HFF-Myc (cell line): Measurements from ENCODE around the gene TNKS1BP1.
A peak's percentile ranks its signal among the peaks of the same experiment; 100 is the strongest.

Source experiments
- DNase-seq: peaks from one replicate; pipeline ENCODE4 v3.0.0-alpha.2; 2011; ENCODE audit warnings: low read depth; ENCODE audit errors: extremely low read depth
- H3K4me3 ChIP-seq: replicated peaks from 2 replicates; pipeline ENCODE4 v1.5.1; 2011; ENCODE audit warnings: low read depth, mild to moderate bottlenecking, control low read depth, low read length
- TF ChIP-seq, protein P1 (sequence below): IDR thresholded peaks from 2 replicates; pipeline ENCODE4 v1.5.1; 2012; ENCODE audit warnings: mild to moderate bottlenecking, low read depth, low read length, control low read depth; ENCODE audit errors: missing control alignments

Gene TNKS1BP1

DNA sequence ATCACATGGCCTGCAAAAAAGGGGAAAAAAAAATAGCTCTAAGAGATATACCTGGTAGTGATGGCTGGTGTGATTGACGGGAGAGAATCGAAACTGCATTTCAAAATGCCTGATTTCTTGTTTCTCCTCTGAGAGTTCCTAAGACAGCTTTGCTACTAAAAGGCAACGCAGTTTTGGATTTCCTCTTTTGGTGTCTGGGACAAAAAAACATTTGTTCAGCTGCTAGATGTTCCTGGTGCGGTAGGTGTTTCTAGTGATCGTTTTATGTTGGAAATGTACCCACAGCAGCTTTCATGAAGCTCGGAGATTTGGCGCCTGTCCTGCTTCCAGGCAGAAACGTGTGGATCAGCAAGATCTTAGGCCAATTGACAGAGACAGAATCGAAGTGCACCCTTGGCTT, 31.5 kb upstream of the TNKS1BP1 start:
- TF ChIP-seq, protein P1, sequence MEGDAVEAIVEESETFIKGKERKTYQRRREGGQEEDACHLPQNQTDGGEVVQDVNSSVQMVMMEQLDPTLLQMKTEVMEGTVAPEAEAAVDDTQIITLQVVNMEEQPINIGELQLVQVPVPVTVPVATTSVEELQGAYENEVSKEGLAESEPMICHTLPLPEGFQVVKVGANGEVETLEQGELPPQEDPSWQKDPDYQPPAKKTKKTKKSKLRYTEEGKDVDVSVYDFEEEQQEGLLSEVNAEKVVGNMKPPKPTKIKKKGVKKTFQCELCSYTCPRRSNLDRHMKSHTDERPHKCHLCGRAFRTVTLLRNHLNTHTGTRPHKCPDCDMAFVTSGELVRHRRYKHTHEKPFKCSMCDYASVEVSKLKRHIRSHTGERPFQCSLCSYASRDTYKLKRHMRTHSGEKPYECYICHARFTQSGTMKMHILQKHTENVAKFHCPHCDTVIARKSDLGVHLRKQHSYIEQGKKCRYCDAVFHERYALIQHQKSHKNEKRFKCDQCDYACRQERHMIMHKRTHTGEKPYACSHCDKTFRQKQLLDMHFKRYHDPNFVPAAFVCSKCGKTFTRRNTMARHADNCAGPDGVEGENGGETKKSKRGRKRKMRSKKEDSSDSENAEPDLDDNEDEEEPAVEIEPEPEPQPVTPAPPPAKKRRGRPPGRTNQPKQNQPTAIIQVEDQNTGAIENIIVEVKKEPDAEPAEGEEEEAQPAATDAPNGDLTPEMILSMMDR = no peak
- H3K4me3 ChIP-seq = no peak overlapping the region
- DNase-seq = no peak

DNA sequence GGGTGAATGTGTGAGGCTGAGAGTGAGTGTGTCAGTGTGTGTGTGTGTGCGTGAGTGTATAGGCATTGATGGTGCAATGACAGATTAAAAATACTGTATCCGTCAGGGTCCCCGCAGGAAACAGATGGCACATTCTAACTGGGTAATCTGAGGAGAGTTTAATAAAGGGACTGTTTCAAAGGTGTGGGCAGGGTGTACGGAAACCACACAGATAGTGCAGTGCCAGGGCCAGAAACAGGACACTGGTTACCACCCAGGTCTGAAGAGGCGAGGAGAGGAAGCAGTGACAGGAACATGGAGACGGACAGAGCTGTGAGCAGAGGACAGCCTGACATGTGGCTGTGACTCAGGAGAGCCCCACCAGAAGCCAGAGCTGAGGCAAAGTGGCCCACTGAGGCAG, 29.9 kb upstream of the TNKS1BP1 start:
- no peak overlapping the region for H3K4me3 ChIP-seq
- no peak for DNase-seq
- TF ChIP-seq, protein P1 = no peak

DNA sequence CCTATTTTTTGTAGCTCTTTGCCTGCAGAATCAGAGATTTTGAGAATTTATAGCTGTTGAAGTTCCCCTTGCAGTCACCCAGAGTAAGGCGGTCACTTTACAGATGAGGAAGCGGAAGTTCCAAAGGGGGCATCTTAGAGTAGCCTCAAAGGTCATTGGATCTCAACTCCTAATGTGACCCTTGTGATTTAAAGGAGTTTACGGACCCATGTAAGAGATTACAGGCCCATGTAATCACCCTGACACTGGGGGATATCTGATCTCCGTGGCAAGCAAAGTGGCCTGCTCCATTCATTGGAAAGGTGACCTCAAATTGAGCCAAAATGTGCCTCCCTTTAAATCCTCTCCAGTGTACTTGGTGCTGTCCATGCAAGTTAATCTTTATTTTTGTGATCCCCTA, 29.1 kb upstream of the TNKS1BP1 start:
- DNase-seq = no peak
- TF ChIP-seq, protein P1 = no peak
- H3K4me3 ChIP-seq = no peak overlapping the region

DNA sequence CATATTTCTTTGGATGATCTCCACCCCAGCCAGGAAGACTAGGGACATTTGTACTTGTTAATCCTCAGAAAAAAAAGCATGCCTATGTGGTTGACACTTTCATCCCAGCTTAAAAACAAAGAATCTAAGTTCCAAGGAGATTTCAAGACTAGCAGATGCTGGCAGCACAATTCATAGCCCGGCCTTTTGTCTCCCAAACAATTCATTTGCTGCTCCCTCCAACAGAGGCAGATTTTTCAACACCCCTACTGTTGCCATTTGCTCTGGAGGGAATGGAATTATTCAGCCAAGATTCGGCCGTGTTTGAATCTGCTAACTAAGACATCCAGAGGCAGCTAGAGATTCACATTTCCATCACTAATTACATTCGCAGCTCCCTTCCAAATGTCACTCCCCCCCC, 28.7 kb upstream of the TNKS1BP1 start:
- TF ChIP-seq, protein P1 = no peak

DNA sequence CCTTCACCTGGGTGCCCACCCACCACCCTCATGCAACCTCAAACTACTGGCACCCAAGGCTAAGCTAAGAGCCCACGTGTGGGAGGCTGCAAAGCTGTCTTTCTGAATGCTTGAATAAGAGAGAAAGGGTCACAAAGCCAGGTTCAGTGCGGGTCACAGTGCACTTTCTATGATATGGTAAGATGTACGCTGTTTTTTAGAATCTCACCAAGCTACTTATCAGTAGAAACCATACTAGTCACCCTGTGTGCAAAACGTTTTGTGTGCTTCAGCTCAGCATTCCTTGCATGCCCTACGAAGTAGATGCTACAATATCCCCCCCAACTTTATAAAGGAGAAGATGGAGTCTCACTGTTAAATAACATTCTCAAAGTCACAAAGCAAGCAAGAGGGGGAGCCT, 28.3 kb upstream of the TNKS1BP1 start:
- TF ChIP-seq, protein P1 = no peak
- no peak for DNase-seq
- no peak overlapping the region for H3K4me3 ChIP-seq

More for the DNA sequence above, 28.7 kb upstream of the TNKS1BP1 start:
- no peak overlapping the region for H3K4me3 ChIP-seq
- no peak for DNase-seq

DNA sequence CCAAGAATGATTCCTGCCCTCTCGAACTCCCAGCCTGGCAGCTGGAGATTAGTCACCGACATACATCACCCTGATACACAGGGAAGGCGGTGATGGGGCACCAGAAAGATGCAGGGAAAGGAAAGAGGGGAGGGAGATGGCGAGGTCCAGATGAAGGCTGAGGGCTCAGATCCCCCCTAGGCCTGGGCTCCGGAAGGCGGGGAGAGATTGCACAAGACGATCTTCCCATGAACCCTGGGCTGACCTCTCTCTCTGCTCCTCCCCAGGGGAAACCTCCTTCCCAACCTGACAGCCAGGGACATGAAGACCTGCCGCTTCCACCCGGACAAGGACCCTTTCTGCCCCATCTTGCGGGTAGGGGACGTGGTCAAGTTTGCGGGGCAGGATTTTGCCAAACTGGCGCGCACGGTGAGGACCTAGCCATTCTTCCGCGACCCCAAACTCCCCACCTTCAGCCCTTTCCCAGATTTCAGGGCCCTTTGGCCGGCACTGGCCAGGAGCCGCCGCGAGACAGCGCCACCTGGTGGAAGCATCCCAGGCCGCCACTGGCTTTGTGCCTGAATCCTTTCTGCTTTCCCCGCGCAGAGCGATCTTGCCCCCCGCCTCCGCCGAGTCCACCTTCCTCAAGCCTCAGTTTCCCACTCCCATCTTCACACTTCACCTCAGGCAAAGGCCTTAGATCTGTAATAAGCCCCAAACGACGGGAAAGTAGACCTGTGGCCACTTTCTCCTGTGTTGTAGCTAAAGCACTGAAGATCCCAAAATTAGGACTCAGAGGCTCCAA, 24.9 kb upstream of the TNKS1BP1 start:
- no peak for DNase-seq
- TF ChIP-seq, protein P1 = peak; percentile 91
- H3K4me3 ChIP-seq = no peak overlapping the region

DNA sequence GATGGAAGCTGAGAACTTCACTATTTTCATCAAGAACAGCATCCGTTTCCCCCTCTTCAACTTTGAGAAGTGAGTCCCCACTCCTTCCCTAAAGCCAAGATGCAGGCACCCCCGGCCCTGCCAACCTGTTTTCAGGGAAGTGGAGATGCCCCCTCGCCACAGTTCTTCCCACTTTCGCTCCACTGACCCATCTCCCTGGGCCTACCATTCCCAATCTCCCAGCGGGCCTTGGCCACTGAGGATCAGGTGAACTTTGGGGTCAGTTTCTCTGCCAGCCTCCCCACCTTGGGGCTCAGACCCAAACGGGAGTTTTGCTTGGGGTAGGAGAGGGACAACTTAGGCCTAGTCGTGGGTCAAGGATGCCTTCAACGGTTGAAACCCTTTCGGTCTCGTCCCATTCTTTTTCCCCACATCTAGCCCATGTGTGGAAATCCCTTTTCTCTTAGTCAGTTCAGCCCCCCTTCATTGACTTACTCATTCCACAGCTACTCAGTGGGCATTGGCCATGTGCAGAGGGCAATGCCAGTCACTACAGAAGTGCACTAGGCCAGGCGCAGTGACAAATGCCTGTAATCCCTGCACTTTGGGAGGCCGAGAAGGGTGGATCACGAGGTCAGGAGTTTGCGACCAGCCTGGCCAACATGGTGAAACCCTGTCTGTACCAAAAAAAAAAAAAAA, 24.0 kb upstream of the TNKS1BP1 start:
- no peak overlapping the region for H3K4me3 ChIP-seq
- TF ChIP-seq, protein P1 = no peak
- DNase-seq = no peak
